ENCODE measurements around the gene MKLN1. TPM values are rescaled to one million over a fixed set of nuclear protein-coding genes. Genes with fewer than 3 reads are reported as not detected.

The MKLN1 gene
- total RNA-seq, 4 donors from 2014 or later: 15.2 to 42.3 (median 24.0) TPM

- no peaks in the 10 kb centered on the region for H3K9me3 ChIP-seq
- intact Hi-C loops (cut with DNase I): no loop called here
- no peaks in the 10 kb centered on the region for H3K4me1 ChIP-seq
- TF ChIP-seq POLR2A (IDR thresholded peaks at IDR 0.05): no peak
- TF ChIP-seq CTCF (IDR thresholded peaks at IDR 0.05): no peak
- H3K4me3 ChIP-seq: no peak overlapping the region
- peaks cover 0 to 62% (median 3%) of the 10 kb centered on the region in 3 donors for H3K36me3 ChIP-seq
- no peak overlapping the region for H3K27ac ChIP-seq
- WGBS, 2 donors: 97 to 98% methylated on average over 2 of the region's 2 CpGs
- no peaks in the 10 kb centered on the region for H3K27me3 ChIP-seq
- no peak for DNase-seq
These were observed 121.8 kb downstream of the MKLN1 start for GRCh38 chr7:131449373-131449902.

DNA sequence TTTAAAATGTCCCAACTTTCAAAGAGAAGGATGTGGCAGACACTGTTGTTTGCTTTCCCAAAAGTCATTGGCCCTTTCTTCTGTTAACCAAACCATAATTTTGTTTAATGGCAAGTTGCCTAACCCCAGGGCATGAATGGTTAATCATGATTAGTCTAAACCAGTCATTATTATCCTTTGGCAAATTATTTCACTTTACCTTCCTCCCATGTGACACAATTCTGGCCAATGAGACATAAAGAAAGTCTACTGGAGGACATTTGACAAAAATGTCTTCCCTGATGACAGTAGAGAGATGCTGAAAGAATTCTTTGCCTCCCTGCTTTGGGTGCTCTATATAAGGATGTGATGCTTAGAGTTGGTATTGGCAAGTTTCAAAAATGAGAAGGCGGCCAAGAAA is 126.8 kb downstream of the MKLN1 start:
- no peaks in the 10 kb centered on the region for H3K27me3 ChIP-seq
- H3K27ac ChIP-seq: no peak overlapping the region
- no peak for DNase-seq
- 94 to 100% methylated on average over 1 of the region's 1 CpG for WGBS, 2 donors
- intact Hi-C loops (cut with DNase I): no loop called here
- H3K4me1 ChIP-seq: no peaks in the 10 kb centered on the region
- H3K4me3 ChIP-seq: no peak overlapping the region
- TF ChIP-seq POLR2A (IDR thresholded peaks at IDR 0.05) (no peak), CTCF (IDR thresholded peaks at IDR 0.05) (no peak)
- peaks cover 0 to 38% (median 3%) of the 10 kb centered on the region in 3 donors for H3K36me3 ChIP-seq
- no peaks in the 10 kb centered on the region for H3K9me3 ChIP-seq

DNA sequence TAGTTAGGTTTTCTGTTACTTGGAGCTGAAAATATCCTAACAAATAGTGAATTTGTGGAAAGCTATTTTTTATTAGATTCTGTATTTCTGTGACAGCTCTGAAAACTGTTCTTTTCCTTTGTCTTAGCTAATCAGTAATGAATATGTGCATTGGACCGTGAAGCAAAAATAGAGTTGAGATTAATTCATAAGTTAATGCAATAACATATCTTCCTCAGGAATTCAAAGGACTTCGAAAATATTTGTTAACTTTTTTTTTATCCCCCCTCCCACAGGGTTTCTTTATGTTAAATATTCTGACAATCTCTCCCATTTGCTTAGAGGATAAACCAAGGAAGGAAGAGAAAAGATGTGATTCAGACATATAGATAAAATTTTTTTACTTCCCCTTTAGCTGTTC is 127.3 kb downstream of the MKLN1 start:
- no peaks in the 10 kb centered on the region for H3K27me3 ChIP-seq
- H3K4me1 ChIP-seq: no peaks in the 10 kb centered on the region
- TF ChIP-seq POLR2A (IDR thresholded peaks at IDR 0.05) (no peak), CTCF (IDR thresholded peaks at IDR 0.05) (no peak)
- no peak overlapping the region for H3K27ac ChIP-seq
- DNase-seq: no peak
- intact Hi-C loops (cut with DNase I): no loop called here
- H3K9me3 ChIP-seq: no peaks in the 10 kb centered on the region
- WGBS, 2 donors: 82 to 90% methylated on average over 2 of the region's 2 CpGs
- H3K36me3 ChIP-seq: peaks cover 0 to 33% (median 0%) of the 10 kb centered on the region in 3 donors
- no peak overlapping the region for H3K4me3 ChIP-seq

DNA sequence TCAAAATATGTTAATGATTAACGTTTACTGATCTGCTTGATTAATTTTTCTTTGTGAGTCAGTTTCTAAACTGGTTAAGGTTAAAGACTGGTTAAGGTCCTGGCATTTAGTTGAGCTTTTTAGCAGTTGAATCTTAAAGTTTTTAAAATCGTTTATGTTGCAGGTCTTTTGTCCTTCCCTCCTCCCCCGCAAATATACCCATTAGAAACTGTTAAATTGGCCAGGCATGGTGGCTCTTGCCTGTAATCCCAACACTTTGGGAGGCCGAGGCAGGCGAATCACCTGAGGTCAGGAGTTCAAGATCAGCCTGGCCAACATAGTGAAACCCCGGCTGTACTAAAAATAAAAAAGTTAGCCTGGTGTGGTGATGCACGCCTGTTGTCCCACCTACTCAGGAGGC is 127.9 kb downstream of the MKLN1 start:
- no peak overlapping the region for H3K4me3 ChIP-seq
- no peaks in the 10 kb centered on the region for H3K4me1 ChIP-seq
- no peaks in the 10 kb centered on the region for H3K9me3 ChIP-seq
- H3K27me3 ChIP-seq: no peaks in the 10 kb centered on the region
- no peak for DNase-seq
- peaks cover 0 to 31% (median 0%) of the 10 kb centered on the region in 3 donors for H3K36me3 ChIP-seq
- WGBS, 2 donors: 85 to 89% methylated on average over 5 to 7 of the region's 7 CpGs
- TF ChIP-seq POLR2A (IDR thresholded peaks at IDR 0.05): no peak
- no peak for TF ChIP-seq CTCF (IDR thresholded peaks at IDR 0.05)
- intact Hi-C loops (cut with DNase I): no loop called here
- no peak overlapping the region for H3K27ac ChIP-seq

DNA sequence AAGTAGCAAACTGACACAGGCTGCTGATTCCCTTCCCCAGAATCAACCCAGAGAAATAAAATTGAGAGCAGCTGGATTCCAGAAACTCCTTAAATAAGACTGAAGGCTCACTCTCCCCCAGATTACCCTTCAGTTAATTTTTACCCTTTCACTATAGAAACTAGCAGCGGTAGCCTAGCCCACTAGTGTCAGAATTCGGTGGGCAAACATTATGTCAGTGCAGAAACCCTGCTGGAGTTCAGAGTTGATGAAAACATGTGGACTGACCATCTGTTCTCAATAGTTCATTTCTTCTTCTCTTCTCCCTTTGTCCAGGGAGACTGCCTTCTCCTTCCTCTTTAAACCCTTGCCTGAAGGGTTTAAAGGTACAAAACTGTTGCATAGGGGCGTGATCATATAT is 128.7 kb downstream of the MKLN1 start:
- intact Hi-C loops (cut with DNase I): no loop called here
- H3K27ac ChIP-seq: no peak overlapping the region
- no peak for DNase-seq
- peaks cover 0 to 36% (median 0%) of the 10 kb centered on the region in 3 donors for H3K36me3 ChIP-seq
- H3K4me1 ChIP-seq: no peaks in the 10 kb centered on the region
- H3K4me3 ChIP-seq: no peak overlapping the region
- H3K27me3 ChIP-seq: no peaks in the 10 kb centered on the region
- TF ChIP-seq CTCF (IDR thresholded peaks at IDR 0.05): no peak
- no peak for TF ChIP-seq POLR2A (IDR thresholded peaks at IDR 0.05)
- no peaks in the 10 kb centered on the region for H3K9me3 ChIP-seq
- 95 to 98% methylated on average over 3 of the region's 3 CpGs for WGBS, 2 donors

Measured in esophagus squamous epithelium (tissue), 5 donors.